Posterior vena cava (tissue), 2 donors: ENCODE data around the gene CELSR2. TPM values are rescaled to one million over a fixed set of nuclear protein-coding genes. Genes with fewer than 3 reads are reported as not detected.
"Not testable (repeated sequence)": the region's sequence is repeated elsewhere in the genome, so short reads cannot be mapped to it uniquely, and the experiment has no call there.

Source experiments
- DNase-seq: peaks from one replicate; pipeline ENCODE4 v3.0.0-alpha.2; 2020; ENCODE audit warnings: low spot score
- intact Hi-C, 2 donors: fragments of 100-400 bp; cut with DNase I; formaldehyde crosslinking; loops; one replicate each; pipeline versions ENCODE4 v1.14.1 to v1.14.2; 2022 to 2023
- long read RNA-seq, 2 donors: library from polyadenylated mRNA; unstranded; transcript quantifications; one replicate each; pipeline ENCODE4 v2.0.0, GENCODE V29; 2020 to 2021
- total RNA-seq, 2 donors: library from RNA; stranded (reverse); fragmentation: NEBNext Ultra II Directional; extraction: Animal tissue kit (Norgen Biotek cat#: 25700); gene quantifications; one replicate each; pipeline ENCODE4 v1.2.1, GENCODE V29; 2021
- donor health status: DM: yes; HTN: yes; CAD: no.
- donor health status: DM: yes; HTN: yes; CAD: no.

CELSR2 gene
- total RNA-seq = 1 to 10 TPM; 2.8 to 3.3 TPM
- long read RNA-seq, donor 1, partial matches to known transcripts = 0 of 1 reads
- long read RNA-seq, donor 1, other reads (novel, unspliced or antisense) = 1 of 1 reads
- long read RNA-seq, donor 2, partial matches to known transcripts = 0 of 1 reads
- long read RNA-seq, donor 2, other reads (novel, unspliced or antisense) = 1 of 1 reads

DNA sequence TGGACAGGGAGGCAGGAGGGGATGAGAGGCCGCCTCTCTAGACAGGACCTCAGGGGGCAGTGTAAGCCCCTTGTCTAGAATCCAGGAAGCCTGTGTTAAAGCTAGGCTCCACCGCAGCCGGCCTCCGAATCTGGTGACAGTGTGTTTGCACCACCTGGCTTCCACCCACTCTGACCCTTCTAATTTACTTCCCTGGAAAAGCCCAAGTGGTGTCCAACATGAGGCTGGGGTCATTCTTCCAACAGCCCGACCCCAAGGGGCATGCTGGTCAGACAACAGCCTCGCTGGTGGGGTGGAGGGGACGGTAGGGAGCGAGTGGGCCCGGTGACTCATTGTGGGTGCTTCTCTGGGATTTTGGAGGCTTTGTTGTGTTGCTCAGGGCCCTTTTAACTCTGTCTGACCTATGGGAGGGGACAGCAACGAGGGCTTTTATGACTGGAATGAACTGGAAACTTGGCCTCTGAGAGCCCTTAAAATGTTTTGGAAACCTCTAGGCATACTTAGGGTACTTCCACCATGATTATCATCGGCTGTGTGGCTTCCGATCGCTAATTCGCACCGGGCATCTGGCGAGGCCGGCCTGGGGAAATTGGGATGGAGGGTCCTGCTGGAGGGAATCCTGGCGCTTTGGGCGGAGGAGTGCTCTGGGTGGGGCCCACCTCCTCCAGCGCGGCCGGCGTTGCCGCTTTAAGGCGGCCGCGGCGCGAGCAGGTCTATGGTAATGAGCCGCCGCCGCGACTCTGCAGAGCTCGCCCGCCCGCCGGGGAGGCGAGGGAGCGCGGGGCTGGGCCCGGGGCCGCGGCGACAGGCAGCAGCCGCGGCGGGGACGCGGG, at the start of gene CELSR2:
TSS of gene CELSR2 (plus strand) at position 743 of the 833 bp plus-strand sequence. CDS start 541 bp downstream, outside the sequence.
- DNase-seq = peak; percentile 85
- intact Hi-C loops = no loop called here

DNA sequence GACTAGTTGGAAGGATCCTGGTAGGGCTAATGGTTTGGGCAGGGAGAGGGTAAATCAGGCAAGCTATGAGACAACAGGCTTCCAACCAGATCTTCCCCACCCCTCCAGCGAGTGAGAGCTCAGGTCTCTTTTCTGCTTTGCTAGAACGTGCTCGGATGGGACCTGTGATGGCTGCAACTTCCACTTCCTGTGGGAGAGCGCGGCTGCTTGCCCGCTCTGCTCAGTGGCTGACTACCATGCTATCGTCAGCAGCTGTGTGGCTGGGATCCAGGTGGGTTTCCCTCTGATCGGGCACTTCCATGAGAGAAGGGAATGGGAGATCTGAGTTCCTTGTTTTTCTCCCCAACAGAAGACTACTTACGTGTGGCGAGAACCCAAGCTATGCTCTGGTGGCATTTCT, 49.6 kb upstream of the CELSR2 start:
- intact Hi-C loops = no loop called here

GRCh38 chr1:109201123-109201703, 48.1 kb upstream of the CELSR2 start:
- intact Hi-C loops = no loop called here

More for the DNA sequence above, 49.6 kb upstream of the CELSR2 start:
- no peak for DNase-seq

DNA sequence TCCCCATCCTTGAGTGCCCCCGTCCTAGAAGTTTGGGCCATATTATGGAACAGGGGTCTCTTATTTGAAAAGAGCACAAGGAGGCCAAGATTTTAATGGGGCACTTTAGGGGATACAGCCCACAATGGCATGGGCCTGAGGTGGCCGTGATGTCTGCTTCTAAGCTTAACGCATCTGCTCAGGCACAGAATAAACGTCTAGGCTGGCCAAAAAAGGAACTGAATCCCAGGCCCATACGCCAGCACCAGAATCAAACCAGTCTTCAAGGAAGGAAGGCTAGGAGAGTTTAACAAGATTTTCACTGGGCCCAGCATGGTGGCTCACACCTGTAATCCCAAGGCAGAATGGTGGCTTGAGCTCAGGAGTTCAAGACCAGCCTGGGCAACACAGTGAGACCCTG, 44.9 kb upstream of the CELSR2 start:
- intact Hi-C loops = no loop called here
- no peak for DNase-seq

More at GRCh38 chr1:109201123-109201703, 48.1 kb upstream of the CELSR2 start:
- DNase-seq = no peak

- no peak for DNase-seq
- intact Hi-C loops = no loop called here
These were observed 43.0 kb upstream of the CELSR2 start for GRCh38 chr1:109206339-109206738.

- intact Hi-C loops = no loop called here
- no peak for DNase-seq
These were observed 41.8 kb upstream of the CELSR2 start for GRCh38 chr1:109207467-109208103.

- intact Hi-C loops = no loop called here
These were observed 40.9 kb upstream of the CELSR2 start for GRCh38 chr1:109208394-109208793.

DNA sequence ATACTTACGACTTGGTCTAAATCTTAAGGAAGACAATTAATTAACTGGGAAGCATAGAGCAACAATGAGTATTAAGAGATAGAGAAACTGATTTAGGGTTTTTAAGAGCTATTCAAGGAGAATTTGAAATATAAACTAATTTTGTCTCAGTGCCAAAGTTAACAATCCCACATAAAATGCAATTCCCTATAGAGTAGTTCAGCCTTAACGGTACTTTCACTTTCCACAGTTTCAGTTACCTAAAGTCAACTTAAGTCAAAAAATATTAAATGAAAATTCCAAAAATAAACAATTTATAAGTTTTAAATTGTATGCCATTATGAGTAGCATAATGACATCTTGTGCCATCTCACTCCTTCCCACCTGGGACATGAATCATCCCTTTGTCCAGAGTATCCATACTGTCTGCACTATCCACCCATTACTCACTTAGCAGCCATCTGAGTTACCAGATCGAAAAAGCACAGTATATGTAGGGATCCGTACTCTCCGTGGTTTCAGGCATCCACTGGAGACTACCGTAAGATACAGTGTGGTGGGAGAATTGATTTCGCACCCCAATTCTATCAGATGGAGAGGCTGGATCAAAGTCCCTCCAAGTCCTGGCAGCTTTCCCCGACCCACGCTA, 40.4 kb upstream of the CELSR2 start:
- no peak for DNase-seq
- intact Hi-C loops = no loop called here

More at GRCh38 chr1:109208394-109208793, 40.9 kb upstream of the CELSR2 start:
- DNase-seq = no peak

DNA sequence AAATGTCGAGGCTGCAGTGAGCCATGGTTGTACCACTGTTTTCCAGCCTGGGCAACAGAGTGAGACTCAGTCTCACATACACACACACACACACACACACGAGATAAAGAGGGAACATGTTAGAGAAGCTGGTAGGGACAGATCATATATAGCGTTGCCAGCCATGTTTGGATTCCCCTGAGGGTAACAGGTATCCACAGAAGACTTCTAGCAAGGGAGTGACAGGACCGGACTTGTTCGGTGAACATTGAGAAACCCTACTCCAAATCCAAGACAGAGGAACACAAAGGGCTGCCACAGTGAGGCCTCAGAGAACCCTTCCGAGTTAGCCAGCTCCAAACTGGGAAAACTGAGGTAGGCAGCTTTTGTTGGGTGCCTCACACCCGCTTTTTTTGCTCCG, 39.3 kb upstream of the CELSR2 start:
- DNase-seq = no peak
- intact Hi-C loops = no loop called here

DNA sequence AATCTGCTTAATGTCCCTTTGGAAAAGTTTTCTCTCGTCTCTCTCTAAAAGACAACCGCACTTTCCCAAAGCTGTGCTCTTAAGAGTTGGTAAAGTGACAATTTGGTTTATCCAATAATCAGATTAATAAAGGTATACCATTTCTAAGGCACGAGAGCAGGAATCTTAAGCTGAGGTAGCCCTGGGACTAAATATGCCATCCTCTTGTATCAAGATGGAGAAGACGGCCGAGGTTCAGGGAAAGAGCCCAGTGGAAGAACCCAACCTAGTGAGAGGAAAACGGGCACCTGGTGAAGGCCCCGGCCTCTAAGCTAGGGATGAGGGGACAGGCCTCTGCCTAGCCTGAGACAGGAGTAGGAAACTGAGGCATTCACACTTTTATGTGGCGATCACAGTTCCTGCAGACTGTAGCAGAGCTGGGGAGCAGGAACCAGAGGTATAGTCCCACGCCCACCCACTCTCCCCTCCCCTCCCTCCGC, 36.0 kb upstream of the CELSR2 start:
- DNase-seq = no peak
- intact Hi-C loops = no loop called here

GRCh38 chr1:109213824-109214693, 35.3 kb upstream of the CELSR2 start, which contains the start of gene SARS1:
Gene SARS1 (plus strand): TSS chr1:109213918. CDS start chr1:109213993, 75 bp downstream.
- intact Hi-C loops = no loop called here
- DNase-seq = peak; percentile 95

DNA sequence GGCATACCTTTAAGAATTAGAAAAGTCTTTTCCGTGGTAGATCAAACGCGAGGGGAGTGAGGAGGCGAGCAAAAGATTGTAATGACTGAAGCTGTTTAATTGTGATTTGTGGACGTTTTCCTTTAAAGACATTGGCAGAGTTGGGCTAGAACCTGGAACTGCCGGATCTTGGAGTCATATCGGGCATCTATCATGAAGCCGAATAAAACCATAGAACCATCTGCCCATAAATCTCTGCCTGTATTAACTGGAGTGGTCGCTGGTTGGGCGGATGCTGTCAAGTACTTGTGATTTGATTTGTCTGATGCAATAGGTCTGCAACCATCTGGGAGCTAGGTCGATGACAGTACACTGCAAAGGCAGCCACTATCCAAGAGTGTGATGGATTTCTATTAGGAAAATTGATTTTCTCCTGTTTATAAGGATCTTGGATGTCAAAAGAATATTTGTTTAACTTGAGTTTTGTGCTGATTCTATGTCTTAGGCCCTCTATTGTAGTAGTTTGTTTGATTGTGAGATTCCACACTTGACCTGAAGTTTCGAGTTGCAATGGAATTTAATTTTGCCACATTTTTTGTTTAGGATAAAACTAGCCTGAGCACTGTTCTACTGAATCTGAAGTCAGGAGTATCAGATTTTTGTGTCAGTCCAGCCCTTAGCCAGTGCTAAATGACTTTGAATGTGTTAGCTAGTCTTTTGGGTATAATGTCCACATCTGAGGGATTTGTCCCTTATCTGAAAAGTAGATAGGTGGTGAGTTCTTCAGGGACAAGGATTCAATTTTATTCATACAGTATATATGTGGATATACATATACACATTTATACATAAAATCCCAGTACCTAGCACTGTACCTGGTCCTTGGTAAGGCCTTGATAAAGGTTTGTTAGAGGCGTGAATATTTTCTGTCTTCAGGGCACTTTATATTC, 34.4 kb upstream of the CELSR2 start:
- intact Hi-C loops = no loop called here
- no peak for DNase-seq

DNA sequence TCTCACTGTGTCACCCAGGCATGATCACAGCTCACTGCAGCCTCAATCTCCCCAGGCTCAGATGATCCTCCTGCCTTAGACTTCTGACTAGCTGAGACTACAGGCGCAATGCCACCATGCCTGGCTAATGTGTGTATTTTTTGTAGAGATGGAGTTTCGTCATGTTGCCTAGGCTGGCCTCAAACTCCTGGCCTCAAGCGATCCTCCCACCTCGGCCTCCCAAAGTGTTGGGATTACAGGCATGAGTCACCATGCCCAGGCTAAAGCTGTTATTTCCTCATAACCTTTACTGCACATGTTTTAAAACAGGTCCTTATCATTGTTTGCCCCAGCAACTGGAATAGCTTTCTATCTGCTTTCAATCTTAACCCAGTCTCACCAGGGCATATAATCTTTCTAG, 32.7 kb upstream of the CELSR2 start:
- intact Hi-C loops = no loop called here
- no peak for DNase-seq

DNA sequence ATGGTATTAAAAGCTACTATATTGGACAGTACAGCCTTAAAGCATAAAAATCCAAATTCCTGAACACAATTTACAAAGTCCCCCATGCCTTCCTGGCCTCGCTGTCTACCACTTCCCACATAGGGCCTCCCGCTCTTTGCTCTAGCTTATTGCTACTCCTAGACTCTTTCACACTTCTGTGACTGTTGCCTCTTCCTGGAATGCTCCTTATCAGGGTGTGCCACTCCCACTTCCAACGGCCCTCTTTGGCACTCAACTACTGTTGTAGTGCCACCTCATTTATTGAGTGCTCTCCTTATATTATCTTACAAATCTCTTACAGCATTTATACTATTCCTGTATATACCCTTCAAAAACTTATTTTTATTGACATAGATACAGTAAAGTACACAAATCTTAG, 30.8 kb upstream of the CELSR2 start:
- intact Hi-C loops = no loop called here
- no peak for DNase-seq

- DNase-seq, intact Hi-C loops: not testable (repeated sequence)
These were observed 28.1 kb upstream of the CELSR2 start for GRCh38 chr1:109221201-109221600.

- intact Hi-C loops = no loop called here
- no peak for DNase-seq
These were observed 24.0 kb upstream of the CELSR2 start for GRCh38 chr1:109225308-109225707.

DNA sequence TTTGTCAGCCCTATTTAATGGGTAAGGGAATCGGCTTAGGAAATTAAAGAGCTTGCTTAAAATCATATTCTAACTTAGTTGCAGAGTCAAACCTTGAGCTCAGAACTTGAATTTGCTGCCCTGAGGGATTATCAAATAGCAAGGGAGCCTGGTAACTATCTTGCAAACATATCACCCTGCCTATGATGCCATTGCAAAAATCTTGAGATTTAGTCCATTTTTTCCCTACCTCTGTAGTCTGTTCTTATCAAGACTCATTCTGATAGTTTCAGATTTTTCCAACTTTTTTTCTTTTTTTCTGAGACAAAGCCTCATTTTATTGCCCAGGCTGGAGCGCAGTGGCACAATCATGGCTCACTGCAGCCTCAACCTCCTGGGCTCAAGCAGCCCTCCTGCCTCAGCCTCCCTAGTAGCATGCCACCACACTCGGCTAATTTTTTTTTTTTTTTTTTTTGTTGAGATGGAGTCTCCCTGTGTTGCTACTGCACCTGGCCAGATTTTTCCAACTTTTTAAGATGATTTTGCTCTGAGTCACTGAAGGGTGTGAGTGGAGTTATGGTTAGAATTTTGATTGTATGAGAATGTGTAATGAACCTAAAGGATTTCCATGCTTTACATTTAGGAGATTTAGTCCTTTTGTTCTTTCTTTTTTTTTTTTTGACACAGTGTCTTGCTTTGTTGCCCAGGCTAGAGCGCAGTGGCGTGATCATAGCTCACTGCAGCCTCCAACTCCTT, 23.5 kb upstream of the CELSR2 start:
- intact Hi-C loops = no loop called here
- DNase-seq = no peak
